Midbrain (tissue), 1 donor: ENCODE measurements around the gene COMMD3.
A peak's percentile ranks its signal among the peaks of the same experiment; 100 is the strongest.
"Not testable (repeated sequence)": the region's sequence is repeated elsewhere in the genome, so short reads cannot be mapped to it uniquely, and the experiment has no call there.

Experiments
- DNase-seq: peaks from one replicate; lab custom pipeline; 2025; lab: John Stamatoyannopoulos, UW

COMMD3 gene

DNA sequence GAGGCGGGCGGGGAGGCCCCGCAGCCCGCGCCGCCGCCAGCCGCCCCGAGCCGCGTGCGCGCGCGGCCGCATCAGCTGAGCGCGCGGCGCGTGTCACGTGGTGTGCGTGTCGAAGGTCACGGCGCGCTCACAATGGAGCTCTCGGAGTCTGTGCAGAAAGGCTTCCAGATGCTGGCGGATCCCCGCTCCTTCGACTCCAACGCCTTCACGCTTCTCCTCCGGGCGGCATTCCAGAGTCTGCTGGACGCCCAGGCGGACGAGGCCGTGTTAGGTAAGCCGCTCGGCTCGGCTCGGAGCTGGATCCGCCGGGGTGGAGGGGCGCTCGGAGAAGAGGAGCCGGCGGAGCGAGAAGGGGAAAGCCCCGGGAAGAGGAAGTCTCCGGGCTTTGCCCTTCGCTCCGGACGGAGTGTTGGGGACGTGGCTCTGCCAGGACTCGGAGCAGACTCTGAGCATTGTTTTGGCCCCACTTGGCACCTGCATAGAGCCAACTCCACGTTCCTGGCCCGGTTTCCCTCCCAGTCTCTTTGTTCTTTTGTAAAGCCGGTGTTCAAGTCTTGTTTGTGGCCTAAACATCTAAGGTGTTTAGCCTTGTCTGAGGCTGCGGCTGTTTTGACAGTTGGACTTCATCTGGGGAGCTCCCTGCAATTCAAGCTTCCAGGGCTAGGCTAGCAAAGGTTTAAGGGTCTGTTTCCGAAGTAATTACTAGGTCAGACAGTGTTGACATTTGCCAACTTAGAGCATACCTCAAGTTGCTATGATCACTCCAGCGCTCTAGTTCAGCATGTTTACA is at the start of gene COMMD3:
COMMD3 (plus strand) TSS at position 103 of the 790 bp plus-strand sequence; CDS start at position 133, 30 bp downstream.
- peak; percentile 91 for DNase-seq

DNA sequence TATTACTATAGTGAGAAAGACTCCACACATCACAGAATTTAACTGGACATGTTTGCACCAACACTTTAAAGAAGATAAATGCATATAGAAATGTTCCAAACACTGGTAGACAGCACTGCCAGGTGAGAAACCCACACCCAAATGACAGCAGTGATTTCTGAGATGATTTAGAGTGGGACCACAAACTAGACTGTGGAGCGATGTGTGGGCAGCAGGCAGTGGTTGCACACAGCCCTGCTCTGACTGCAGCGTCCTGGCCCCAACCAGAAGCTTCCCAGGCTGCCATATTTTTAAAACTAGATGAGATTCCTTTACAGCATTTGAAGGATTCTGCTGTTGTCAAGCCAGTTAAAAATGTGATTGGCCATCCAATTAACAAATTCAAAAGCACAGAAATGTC is 47.7 kb upstream of the COMMD3 start:
- DNase-seq, result no peak

DNA sequence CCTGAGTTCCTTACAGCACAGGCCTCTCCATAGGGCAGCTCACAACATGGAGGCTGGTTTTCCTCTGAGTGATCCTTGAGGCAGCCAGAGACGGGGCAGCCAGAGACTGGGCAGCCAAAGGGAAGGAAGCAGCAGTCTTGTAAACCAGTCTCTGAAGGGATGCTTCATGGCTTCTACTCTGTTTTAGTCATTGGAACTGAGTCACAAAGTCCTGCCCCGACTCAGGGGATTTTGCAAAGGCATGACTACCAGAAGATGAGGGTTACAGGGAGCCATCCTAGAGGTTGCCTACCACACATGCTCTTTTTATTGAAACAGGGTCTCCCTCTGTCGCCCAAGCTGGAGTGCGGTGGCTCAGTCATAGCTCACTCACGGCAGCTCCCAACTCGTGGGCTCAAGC is 44.4 kb upstream of the COMMD3 start:
- no peak for DNase-seq

DNA sequence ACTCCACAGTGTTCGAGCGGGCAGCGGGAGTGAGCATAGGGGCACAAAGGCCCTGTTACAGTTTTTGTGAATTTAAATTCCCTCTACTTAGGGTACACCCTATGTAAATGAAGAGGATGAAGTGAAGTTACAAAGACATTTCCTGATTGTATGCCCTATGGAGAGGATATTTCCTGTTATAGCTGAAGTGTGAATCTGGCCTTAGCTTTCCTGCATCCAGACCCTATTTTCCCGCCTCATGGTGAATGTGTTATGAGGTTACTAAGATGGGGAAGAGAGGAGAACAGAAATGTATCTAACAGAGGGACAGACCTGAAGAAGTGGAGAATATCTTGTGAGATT is 37.8 kb upstream of the COMMD3 start:
- DNase-seq, result no peak

DNA sequence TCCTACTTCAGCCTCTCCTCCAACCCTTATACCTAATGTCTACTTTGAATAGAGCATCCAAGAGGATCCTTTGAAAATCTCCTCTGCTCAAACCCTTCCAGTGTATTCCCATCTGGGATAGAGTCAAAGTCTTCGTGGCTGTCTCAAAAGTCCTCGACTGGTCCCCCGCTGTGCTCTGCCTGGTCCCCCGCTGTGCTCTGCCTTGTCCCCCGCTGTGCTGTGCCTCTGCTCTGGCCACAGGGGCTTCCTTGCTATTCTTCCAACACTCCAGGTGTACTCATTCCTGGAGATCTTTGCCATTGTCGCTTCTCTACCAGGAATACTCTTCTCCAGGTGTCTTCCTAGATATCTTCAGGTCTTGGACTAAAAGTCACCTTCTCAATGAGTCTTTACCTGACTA is 36.1 kb upstream of the COMMD3 start:
- DNase-seq, result no peak

DNA sequence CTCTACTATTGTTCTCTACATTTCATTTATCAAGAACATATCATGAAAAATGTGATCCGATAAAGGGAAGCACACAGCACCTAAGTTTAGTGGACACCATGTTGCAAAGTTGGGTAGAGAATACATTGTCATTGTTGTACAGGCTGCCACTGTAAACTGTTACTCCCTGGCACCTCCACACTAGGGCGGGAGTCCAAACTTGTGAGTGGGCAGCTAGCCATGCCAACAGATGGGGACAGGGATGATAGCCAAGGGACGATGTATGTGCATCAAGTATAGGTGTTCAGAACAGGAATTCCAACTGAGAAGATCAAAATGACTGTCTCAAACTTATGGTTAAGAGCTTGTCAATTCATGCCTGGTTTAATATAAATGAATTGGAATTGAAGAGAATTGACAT is 31.1 kb upstream of the COMMD3 start:
- no peak for DNase-seq

DNA sequence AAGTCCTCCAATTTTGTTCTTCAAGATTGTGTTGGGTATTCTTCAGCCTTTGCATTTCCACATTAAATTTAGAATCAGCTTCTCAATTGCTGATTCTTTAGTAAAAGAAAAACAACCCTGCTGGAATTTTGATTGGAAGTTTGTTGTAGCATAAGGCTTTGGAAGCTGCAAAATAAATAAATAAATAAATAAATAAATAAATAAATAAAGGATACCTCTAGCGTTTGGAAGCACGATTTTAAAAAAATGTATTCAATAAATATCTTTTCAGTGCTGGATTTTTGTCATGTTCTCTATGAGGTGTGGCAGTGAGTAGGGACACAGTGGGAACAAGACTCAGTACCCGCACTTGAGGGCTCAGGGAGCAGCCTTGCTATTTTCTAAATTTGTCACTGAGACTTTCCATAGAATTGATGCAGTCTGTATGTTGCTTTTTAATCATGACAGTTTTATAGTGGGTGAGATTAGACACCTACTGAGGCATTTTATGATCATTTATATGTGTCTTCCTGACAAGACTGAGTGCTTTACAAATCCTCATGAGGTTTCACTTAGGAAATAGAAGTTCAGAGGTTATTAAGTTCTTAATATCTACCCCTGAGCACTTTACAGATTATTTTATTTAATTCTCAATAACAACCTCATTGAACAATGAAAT is 22.3 kb upstream of the COMMD3 start:
- DNase-seq, result no peak

DNA sequence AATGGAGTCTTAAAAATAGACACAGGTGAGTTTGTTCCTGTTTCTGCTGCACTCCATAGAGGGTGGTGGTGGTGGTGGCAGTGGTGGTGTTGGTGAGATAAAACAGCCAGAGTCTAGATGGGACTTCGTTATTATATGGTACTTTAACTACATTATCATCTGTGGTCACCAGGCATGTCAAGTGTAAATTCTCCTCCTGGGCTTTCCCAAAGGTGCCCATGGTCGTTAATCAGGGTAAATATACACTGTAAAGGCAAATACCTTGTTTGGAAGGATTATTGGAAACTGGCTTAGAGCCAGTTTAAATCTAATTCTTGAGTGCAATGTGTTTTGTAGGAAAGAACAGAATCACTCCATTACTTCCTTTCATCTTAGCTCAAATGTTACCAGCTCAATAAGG is 21.5 kb upstream of the COMMD3 start:
- no peak for DNase-seq

DNA sequence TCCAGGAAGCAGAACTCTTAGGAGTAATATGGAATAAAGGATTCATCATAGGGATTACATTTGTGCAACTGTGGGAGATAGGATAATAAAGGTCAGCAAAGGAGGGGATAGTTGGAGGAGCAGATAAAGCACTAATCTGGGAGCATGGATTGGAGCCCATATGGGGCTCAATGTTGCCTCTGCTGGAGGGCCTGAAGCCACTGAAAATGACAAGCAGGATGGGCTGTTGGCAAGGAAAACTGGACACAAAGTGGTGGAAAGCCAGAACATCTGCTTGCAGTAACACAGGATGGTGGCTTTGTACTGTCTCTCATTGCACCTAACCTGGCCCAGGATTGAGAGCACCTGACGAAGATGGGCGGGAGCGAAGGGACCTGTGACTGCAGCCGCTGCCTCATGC is 15.0 kb upstream of the COMMD3 start:
- no peak for DNase-seq

DNA sequence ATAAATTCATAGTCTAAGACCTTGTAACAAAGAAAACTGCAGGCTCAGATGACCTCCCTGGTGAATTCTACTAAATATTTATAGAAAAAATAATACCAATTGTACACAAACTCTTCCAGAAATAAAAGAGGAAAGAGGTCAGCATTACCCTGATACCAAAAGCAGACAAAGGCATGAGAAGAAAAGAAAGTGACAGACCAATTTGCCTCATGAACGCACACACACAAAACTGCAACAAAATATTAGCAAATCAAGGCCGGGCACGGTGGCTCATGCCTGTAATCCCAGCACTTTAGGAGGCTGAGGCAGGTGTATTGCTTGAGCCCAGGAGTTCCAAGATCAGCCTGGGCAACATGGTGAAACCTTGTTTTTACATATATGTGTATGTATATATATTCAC is 12.7 kb upstream of the COMMD3 start:
- DNase-seq, result no peak

DNA sequence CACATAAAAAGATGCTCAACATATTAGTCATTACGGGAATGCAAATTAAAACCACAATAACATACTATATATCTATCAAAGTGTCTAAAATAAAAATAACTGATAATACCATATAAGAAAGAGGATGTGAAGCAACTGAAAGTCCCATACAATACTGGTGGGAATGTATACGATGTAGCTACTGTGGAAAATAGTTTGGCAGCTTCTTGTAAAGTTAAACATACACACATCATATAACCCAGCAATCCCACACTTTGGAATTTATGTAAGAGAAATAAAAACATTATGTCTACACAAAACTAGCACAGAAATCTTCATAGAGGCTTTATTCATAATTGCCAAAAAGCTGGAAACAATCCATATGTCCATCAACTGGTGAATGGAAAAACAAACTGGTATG is 10.5 kb upstream of the COMMD3 start:
- no peak for DNase-seq

DNA sequence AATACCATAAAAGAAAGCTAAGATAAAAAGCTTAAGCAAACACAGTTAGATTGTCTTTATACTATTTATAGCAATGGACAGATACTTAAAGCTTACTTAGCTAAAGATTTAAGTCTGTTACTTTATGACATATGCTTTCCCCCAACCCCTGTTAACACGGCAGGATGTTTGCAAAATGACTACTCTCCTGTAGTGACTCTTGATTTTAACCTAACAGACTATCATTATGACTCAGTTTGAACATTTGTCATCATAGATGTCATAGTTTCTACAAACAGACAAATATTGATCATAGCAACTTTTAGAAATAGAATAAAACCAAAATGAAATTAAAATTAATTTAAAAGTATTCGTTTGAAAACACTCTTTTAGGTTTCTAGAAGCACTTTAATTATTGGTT is 7.8 kb upstream of the COMMD3 start:
- no peak for DNase-seq

DNA sequence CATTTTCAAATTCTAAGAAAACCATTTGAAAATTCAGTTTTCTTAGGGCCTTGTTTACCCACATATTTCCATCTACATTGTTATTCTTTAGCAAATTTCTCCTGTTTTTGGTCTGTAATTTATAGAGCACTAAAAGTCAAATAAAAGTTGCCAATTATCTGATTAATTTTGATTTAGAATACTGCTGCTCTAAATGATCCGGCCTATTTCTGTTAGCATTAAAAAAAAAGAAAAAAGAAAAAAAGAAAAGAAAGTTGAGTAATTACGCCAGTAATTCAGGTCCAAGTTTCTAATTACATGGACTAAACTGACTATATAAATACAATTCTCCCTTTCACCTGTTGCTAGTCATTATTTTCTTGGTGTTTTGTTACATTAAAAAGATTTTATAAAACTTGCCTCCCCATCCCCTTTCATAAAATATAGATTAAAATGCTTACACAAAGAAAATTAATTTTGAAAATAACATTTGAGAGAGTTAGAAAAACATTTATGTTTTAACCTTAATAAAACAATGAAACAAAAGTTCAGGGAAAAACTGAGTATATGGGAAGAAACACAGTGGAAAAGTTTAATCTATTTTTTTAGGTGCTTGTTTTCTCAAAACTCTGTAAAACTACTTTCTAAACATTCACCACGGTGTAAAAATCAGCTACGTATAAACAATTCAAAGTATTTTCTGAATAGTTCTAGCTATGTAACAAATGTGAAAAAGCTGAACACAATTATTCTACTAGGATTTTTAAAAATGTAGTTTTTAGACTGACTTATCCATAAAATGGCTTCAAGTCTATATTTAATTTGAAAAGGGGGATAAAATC is 6.8 kb upstream of the COMMD3 start:
- no peak for DNase-seq

DNA sequence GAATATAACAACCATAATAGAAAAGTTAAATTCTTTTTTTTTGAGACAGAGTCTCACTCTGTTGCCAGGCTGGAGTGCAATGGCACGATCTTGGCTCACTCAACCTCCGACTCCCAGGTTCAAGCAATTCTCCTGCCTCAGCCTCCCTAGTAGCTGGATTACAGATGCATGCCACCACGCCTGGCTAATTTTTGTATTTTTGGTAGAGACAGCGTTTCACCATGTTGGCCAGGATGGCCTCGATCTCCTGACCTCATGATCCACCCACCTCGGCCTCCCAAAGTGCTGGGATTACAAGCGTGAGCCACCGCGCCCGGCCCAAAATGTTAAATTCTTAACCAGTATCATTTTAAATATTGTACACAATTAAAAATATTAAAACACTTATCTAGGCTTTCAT is 6.2 kb upstream of the COMMD3 start:
- DNase-seq, result not testable (repeated sequence)

DNA sequence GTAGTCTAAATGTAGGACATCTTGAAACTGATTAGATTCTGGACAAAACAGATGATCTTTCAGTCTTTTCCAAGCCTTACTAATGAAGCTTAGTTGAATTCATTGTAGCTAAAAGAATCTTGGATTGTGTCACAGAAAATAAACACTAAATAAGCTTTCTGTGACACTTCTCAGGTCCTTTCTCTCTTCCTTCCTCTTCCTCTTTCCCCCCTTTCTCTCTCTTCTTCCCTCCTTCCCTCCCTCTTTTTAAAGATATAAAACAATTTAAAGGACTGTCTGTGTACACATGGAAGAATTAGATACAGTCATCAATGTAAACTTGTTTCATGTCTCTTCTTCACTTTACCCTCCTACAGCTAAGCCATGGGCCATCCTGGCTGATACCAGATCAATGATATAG is 5.3 kb upstream of the COMMD3 start:
- no peak for DNase-seq

DNA sequence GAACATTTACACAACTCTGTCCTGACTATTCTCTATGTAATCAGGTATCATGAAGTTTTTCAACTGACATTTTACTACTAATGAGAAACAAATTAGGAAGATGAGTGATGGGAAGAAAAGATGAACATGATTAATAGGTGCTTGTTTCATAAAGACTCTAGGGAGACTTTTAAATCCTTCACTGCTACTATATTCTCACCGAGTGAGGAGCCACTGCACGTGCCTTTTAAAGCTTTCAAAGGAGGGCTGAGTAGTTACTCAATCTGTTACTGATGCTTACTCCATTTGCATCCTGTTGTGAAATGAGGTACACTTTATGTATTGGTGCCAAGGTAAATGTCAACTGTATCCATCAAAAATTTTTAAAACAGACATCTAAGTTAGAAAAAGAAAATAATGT is 1.3 kb upstream of the COMMD3 start:
- no peak for DNase-seq

DNA sequence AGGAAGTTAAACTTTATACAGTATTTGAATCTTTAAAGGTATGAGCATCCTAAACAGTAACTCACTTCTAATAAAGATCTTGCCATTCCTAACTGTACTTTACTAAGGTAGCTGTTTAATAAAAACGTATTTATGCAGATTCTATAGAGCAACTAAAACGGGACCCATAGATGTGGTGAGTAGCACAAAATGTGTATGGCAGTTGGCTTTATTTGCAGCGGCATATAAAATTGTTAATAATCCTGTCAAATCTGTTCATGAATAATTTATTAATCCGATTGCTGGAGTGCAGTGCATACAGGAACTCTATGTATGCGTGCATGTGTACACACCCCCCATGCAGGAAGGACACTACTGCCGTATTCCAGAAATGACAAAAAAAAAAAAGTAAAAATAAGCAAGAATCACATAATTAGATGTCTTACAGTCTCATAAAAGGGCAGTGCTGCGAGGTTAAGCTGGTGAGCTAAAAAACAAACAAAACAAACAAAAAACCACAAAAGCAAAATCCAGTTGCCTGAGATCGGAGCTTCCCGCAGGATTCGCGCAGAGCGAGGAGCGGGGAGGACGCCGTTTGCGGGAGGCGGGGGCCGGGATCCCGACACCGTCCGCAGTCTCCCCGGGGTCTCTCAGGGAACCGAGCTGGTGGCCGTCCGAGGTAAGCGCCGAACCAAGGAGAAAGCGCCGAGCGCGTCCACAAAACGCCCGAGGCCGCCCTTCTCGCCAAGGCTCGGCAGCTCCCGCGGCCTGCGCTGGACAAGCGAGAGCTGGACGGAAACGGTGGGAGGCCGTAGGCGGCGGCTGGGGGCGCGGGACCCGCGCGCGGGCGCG is 518 bp upstream of the COMMD3 start:
- DNase-seq, result no peak

DNA sequence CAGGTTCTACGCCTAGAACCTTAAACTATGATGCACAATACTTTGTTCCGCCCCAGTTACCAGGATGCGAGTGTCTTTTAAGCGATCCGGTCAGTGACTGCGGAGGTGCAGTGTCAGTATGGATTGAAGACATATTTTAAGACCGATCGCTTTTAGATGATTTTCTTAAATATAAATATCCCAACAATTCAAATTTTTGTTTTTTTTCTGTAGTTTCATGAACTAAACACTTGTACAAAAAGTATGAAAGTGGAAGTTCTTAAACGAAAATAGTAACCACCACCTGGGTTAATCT is 835 bp downstream of the COMMD3 start:
- DNase-seq, result no peak

DNA sequence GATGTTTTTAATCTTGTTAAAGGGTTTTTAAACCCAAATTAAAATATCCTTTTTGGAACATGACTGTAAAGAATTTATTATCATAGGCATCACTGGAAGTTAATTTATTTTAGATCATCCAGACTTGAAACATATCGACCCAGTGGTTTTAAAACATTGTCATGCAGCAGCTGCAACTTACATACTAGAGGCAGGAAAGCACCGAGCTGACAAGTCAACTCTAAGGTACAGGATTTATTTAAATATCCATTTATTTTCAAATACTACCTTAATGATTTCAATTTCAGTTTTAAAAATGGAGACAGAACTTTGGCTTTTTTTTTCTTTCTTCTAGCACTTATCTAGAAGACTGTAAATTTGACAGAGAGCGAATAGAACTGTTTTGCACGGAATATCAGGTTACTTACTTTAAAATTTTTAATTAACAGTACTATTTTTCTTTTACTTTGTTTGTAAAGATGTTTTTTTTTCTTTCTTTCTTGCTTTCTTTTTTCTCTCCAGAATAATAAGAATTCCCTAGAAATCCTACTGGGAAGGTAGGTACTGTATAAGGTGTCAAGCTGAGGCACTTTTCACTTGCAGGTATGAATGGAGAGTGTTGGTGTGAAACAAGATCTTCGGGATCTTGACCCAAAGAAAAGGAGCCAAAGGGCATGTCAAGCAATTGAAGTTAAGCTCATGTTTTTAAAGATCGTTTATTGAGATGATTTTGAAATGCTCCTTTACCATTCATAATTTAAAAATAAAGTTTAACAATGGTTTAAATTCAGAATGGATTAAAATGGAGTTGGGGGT is 1.8 kb downstream of the COMMD3 start:
- no peak for DNase-seq

DNA sequence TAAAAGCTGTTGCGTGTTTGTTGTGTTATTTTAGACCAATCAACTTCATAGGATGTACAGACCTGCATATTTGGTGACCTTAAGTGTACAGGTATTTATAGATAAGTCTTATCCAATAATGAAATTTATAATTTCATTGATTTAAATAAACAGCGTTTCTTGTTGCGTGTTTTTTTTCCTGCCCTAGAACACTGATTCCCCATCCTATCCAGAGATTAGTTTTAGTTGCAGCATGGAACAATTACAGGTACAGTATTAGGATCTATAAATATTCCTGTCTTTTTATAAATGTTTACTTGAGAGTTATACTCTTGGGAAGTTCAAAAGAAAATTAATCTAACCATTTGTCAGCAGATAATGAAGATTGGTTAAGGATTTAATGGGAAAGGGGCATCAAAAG is 2.6 kb downstream of the COMMD3 start:
- DNase-seq, result no peak

DNA sequence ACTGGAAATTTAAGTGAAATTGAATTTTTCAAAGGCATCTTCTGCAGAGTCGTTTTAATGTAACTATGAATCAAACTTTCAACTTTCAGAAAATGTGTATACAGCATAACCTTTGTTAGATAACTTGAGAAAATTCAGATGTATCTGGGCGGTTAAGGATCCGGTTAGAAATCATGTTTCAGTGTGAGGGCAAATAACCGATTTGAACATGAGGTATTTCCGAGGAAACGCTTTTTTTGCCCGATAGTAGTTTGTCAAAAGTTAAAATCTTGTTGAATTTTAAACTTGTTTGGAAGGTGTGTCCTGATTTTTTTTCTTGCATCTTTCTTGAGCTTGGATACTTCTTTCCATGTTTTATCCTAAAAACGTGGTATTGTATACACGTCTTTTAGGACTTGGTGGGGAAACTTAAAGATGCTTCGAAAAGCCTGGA is 3.4 kb downstream of the COMMD3 start:
- DNase-seq, result no peak
